Embryonic facial prominence (tissue), 1 donor: ENCODE measurements around the gene KIAA1671.
"Not testable (repeated sequence)": the region's sequence is repeated elsewhere in the genome, so short reads cannot be mapped to it uniquely, and the experiment has no call there.

Experiments used
- DNase-seq: peaks from one replicate; pipeline ENCODE4 v3.0.0-alpha.2; 2016; ENCODE audit errors: extremely low spot score

The KIAA1671 gene

DNA sequence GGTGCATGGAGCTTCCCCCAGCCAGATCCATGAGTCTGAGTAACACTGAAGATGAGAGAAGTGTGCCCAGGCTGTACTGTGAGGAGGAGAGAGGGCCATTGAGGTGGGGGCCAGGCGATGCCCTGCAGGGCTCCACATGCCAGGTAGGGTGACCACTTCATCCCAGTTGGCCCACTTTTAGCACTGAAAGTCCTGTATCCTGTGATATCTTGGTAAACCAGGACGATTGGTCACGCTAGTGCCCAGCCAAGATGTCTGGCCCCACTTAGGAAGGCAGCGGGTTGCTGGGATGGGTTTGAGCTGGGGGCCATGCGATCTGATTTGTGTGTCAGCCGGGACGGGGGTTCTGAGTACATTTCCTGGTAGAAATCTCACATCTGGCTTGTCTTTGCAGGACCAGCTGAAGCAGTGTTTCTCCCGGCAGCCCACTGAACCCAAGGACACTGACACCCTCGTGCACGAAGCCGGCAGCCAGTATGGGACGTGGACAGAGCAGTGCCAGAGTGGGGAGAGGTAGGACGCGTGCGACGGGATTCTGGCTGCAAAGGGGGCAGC lies 218.0 kb downstream of the KIAA1671 start:
- DNase-seq = no peak

DNA sequence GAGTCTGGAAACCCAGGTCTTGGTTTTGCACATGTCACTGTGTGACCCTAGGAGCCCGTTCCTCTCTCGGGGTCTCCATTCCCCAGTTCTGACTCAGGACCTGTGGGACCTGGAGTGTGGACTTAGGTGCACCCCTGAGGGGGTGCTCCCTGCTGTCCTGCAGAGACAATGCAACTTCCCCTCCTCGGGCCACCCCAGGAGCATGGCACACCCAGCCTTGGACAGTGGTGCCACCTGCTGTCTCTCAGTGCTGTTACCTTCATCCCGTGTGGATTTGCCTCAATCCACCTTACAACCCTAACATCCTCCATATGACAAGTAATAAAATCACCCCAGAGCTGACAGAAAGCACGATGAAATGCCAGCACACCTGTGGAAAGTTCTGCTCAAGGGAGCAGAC lies 219.6 kb downstream of the KIAA1671 start:
- DNase-seq = no peak

DNA sequence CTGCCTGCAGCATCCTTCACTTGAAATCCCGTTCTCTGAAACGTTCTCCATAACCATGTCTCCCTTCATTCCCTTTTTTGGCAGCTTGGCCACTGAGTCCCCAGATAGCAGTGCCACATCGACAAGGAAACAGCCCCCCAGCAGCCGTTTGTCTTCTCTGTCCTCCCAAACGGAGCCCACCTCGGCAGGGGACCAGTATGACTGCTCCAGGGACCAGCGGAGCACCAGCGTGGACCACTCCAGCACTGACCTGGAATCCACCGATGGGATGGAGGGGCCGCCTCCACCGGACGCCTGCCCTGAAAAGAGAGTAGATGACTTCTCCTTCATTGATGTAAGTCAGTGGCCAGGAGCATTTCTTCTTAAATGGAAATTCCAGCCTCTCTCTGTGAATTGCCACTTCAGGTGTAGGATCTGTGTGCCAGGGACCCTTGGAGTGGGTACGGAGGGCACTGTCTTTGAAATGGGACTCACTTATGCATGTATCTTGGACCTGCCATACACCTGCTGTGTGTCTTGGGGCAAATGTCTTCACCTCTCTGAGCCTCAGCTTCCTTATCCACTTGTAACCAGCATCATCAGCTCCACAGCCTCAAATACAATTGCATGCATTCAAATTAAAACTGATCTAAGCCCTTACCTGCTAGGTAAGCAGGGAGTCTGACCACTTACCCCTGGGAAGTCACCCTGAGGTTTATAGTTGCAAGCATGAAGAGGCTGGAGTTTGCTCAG lies 221.8 kb downstream of the KIAA1671 start:
- DNase-seq = no peak

DNA sequence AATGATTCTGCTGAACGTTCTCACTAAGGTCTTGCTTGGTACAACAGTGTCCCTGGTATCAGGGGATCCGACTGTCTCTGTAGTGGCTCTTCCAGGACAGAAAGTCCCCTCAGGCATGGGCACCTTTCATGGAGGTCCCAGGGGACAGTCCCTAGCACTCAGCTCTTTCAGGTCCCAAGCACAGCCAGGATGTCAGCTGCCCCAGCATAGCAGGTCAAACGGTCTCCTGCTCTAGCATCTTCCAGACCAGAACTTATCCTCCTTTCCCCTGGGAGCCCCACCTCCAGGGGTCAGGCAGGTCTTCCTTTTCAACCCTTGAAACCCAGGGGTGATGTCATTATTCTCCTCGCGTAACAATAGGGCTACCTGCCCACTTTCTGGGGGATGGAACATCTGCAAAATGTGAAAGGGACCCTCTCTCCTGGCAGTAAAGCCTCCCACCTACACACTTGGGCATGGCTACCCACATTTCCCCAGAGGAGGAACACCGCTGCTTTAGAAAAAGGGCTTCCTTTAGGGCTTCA lies 222.4 kb downstream of the KIAA1671 start:
- DNase-seq = no peak

DNA sequence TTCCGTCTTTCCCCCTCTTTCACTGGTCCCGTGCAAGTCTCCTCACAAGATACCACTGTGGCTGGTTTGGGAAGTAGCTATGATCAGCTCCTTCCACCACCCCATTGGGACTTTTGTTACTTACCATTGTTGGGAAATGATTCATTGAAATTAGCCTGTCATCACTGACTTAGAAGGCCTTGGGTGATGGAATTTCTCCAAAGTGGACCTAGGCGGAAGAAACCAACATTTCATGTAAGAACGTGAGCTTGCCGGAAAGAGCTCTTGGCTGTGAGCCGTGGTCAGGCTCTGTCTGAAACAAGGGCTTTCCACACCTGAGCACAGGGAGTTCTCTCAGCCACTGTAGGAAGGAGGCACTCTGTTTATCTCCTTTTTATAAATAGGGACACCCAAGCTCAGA lies 223.7 kb downstream of the KIAA1671 start:
- DNase-seq = no peak

DNA sequence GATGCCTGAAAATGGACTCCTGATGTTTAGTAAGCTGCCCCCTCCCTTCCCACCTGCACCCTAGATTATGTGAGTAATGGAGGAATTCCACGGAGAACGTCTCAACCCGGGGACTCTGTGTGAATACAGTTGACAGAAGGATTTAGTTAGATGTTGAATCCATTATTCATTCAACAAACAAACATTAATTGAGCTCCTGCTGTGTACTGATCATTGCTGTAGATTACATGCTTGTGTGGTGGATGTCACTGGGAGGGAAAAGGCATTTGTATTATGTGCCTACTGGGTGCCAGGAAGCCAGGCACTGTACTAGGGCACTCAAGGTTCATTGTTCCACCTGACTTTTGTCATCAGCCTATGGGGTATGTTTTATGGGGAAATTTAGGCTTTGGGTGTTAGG lies 224.3 kb downstream of the KIAA1671 start:
- DNase-seq = no peak

DNA sequence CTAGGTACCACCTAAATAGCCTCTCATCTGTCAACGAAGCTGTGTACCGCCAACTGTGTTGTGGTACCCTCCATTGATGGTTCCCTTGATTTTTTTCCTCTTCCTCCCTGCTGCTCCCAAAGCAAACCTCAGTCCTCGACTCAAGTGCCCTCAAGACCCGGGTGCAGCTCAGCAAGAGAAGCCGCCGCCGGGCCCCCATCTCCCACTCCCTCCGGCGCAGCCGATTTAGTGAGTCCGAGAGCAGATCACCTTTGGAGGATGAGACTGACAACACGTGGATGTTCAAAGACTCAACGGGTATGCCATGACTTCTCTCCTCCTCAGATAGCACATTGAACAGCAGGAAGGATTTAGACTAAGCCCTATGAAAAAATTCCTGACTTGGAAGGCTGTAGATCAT lies 224.7 kb downstream of the KIAA1671 start:
- no peak for DNase-seq

DNA sequence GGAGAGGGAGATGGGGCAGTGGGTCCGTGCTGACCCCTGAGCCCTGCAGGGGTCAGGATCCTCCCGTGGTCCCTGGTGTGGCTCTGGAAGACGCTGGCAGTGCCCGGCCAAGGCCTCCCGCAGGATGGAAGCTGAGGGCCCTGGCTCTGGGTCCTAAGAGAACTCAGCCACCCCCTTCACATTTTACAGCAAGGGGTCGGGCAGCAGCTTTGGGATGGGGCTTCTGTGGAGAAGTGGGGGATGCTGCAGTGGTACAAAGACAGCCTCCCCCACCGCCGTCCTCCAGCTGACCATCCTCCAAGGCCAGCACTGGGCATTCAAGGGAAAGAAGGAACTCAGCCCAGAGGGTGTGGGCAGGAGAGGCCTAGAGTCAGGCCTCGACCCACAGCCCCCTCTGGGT lies 225.4 kb downstream of the KIAA1671 start:
- no peak for DNase-seq

DNA sequence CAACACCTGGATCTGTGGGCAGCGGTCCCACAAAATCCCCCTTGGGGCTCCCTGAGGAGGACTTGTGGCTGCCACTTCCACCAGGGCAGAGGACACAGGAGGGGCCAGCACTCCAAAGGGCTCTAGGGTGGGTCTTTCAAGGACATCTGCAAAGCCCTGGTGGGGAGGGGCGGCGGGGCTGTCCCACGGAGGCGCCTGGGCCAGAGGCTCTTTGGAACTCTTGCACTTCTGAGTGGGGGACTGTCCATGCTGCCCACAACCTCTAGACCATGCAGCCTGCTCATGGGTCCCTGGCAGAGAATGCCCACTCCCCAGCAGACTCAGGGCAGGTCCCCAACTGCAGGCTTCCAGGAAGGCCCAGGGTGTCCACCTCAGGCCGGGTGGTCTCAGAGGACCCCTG lies 225.8 kb downstream of the KIAA1671 start:
- not testable (repeated sequence) for DNase-seq

DNA sequence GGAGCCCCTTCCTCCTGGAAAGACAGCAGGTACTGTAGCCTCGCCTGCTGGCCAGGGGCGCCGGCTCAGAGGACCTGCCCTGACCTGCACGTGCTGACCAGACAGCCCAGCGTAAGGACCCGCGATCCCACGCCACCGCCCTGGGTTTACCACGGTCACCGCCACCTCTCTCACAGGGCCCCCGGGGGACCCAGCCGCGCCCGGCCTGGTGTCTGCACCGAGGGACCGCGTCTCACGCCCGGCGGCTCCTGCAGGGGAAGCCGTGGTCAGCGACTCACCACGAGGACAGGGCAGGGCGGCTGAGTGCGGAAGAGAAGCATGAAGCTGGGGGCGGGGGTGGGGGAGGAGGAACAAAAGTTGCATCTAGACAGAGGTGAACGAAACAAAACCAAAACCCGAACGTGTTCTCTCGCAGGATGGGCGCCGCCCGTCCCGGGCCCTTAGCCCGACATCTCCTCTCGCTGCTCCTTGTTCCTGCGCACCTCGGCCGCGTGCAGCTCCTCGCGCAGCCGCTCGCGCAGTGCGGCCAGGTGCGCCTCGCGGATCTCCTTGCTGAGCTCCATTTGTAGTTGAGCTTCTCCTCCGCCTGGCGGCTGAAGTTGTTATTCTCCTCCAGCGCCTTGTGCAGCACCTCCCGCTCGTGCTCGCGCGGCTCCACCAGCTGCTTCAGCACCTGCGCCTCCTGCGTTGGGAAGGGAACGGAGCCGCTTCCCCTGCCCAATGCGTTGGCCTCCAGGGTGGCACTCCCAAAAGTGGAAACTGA lies 226.5 kb downstream of the KIAA1671 start:
- not testable (repeated sequence) for DNase-seq

DNA sequence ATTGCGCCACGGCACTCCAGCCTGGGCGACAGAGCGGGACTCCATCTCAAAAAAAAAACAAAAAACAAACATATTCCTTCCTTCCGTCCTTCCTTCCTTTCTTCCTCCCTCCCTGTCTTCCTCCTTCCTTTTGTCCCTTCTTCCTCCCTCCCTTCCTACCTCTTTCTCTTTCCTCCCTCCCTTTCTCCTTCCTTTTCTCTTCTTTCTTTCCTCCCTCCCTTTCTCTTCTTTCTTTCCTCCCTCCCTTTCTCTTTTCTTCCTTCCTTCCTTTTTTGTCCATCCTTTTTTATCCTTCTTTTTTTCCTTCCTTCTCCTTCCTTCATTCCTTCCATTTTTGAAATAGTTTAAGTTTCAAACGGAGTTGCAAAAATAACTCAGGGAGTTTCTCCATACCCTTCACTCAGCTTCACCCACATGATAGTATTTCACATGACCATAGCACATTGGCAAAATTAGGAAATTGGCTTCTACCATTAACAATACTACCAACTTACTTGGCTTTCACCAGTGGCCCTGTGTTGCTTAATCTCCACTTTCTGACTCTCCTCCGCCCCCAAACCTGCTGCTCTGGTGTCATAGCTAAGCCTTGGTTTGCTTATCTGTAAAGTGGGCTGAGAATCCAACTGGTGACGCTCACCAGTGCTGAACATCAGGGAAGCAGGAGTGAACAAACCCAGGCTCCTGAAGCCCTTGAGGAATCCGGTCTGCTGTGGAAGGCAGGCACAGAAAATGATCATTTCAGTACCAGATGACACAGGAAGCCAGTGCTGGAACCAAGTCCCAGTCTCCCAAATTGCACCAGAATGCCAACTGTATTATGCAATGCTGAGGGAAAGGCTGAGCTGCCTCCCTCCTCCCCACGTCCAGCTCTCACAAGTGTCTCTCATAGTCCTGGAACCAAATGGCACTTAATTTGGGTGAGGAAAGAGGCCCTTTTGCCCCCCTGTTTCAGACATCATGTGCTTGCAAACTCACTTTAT lies 229.9 kb downstream of the KIAA1671 start:
- DNase-seq = no peak

DNA sequence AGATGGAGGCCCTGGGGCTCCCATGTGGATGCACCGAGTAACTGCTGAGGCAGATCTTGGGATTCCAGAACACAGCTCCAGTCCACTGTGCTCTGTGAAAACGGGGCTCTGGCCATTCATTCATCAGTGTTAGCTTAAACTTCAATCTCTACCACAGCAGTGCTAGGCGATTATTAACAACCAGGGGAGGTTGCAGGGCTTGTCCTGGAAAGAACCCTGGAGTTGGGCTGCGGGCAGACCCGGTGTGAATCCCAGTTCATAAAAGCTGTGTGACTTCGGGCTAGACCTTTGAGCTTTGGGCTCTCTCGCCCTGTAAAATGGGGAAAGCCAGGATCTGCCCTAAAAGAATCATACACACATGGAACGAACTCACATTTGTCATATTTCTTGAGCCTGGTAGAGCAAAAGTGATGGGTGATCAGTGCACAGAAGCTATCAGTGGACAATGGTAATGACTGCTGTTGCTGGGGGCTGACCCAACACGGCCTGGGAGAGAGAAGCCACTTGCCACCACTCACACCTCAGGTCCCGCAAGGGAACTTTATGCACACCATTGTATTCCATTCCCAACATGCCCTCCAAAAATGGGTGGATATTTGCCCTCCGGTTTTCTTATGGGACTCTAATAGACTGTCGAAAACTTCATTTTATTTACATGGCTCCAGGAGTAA lies 231.6 kb downstream of the KIAA1671 start:
- DNase-seq = no peak

DNA sequence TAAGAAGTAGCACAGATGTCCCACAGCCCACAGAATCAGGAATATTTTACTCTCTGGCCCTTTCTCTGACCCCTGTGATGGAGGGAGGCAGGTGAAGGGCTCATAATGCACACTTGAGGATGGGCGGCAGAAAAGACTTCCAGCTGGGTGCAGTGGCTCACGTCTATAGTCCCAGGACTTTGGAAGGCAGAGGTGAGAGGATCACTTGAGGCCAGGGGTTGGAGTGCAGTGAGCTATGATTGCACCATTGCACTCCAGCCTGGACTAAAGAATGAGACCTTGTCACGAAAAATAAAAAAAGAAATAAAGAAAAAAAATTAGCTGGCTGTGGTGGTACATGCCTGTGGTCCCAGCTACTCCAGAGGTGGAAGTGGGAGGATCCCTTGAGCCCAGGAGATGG lies 233.6 kb downstream of the KIAA1671 start:
- DNase-seq = no peak

DNA sequence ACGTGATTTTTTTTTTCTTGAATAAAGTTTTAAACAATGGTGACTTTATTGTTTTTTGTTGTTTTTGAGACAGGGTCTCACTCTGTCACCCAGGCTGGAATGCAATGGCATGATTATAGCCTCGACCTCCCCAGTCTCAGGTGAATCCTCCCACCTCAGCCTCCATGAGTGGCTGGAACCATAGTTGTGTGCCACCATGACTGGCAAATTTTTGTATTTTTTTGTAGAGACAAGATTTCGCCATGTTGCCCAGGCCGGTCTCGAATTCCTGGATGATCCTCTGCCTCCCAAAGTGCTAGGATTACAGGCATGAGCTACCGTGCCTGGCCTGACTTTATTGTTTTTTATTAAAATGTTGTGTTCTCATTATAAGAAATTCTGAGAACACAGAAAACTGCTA lies 235.0 kb downstream of the KIAA1671 start:
- no peak for DNase-seq

DNA sequence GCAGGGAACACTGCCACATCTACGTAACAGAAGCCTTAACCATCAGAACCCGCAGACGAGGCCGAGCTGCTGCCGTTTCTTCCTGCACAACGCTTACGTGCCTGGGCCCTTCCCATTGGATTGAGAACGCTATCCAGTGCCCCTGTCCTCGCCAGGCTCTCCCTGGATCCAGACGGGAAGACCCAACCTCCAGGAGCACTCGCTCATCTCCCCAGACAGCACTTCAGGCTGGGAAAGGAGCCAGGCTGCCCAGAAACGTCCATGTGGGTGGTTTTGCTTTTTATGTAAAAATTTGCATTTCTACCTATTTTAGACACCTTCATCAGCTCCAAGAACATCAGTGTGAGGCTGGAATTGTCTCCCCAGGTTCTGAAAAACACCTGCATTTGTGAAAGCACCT lies 239.9 kb downstream of the KIAA1671 start:
- DNase-seq = no peak

DNA sequence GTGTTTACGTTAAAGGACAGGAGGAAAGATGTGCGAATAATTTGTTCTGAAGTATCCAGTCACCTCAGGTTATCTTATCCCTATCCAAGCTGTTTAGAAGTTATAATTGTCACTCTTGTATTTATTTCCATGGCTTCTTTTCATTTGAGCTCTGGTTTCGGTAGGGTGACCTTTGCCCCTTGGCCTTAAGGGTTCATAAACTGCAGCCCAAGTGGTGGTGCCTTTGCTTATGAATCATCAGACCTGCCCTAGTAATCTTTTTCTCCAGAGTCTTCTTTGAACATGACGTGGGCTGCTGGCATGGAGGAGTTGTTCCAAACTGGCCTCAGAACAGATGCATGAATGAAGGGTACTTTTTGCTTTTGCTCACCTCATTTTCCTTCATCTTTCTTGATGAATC lies 240.6 kb downstream of the KIAA1671 start:
- no peak for DNase-seq

DNA sequence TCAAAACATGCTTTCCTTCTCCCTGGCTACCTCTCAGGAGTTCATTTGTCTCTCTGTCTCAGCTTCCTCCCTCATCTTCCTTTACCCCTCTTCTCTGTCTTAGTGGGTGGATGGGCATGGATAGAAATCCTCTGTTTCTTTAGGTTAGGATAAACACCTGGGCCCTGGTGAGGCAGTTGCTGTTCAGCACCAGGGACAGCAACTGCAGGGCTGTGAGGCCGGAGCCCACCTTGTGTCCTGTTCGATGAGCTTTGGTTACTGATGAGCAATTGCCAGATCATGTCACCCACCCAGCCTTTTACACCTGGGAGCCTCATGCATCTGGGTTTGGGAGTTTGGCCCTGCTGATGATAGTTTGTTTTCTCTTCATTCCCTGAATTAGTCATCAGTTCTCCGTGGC lies 241.0 kb downstream of the KIAA1671 start:
- DNase-seq = no peak

DNA sequence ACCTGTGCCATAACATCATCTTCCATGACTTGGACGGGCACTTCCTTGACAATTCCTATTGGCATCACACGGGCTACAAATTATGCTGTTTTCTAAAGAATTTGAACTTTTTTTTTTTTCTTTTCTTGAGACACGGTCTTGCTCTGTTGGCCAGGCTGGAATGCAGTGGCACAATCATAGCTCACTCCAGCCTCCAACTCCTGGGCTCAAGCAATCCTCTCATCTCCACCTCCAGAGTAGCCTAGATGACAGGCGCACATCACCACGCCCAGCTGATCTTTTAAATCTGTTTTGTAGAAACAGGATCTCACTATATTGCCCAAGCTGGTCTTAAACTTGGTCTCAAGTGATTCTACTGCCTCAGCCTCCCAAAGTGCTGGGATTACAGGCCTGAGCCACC lies 243.8 kb downstream of the KIAA1671 start:
- no peak for DNase-seq

DNA sequence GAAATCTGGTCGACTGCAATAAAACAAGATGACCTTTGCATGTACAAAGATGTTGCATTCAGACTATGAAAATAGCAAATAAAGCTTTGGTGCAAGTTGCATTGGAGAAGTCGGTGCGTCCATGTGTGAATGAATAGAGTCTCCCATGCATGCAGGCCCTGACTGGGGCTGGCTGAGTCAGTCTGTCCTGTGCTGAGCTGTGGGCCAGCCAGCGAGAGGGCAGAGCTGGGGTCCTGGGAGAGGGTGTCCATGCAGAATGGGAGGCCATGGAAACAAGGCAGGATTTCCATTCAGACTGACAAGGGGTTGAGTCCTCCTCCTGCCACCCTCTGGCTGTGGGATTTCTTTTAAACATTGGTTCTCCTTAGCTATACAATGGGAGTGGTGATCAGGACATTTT lies 244.8 kb downstream of the KIAA1671 start:
- no peak for DNase-seq

DNA sequence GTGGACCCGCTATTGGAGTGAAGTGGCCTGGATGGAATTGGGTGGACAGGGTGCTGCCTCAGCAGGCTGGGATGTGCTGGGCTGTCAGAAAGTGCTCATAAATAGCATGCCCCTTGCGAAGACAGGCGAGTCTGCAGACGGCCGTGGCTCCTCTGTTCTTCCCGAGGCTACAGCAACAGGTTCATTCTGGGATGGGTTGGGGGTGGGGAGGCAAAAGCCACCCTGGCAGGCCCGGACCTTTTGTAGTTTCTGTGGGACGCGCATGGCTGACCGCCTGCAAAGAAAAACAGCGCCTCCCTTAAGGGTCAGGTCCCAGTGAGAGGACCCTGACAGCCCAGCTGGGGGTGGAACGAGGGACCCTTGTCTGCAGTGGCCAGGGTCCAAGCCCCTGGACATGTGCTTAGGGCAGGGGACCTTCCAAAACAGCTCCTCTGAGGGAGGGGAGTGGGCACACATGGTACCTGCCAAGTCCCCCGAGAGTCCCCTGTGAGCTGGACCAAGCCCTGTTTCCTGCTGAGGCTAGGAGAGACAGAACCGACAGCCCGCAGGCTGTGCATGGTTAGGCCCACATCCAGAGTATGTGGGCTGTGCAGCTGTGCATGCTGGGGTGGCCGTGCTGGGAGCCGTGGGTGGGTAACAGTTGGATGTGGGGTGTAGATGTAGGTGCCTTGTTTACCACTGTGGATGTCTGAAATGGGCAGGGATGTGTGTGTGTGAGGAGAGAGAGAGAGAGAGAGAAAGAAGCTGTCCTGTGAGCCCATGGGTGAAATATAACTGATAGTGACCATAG lies 247.4 kb downstream of the KIAA1671 start, which contains the start of gene CRYBB3:
TSS of gene CRYBB3 (plus strand) at position 128 of the 790 bp plus-strand sequence. CDS start 1,539 bp downstream, outside the sequence.
- no peak for DNase-seq
